ENCODE results near the gene CCDC117.

The CCDC117 gene

DNA sequence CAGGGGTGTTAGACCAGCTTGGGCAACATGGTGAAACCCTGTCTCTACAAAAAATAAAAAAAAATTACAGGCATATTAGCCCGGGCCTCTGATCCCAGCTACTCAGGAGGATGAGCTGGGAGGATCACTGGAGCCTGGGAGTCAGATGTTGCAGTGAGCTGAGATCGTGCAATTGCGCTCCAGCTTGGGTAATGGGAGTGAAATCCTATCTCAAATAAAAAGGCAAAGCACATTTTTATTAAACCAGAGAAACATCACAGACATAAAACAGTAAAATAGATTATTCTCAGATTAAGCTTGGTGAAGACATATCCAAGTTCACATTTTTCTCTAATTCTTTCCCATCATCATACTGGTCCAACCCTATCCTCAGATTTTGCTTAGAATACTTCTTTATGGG lies 57.9 kb downstream of the CCDC117 start:
- DNase-seq (ENCODE audit: low read depth): no peak

DNA sequence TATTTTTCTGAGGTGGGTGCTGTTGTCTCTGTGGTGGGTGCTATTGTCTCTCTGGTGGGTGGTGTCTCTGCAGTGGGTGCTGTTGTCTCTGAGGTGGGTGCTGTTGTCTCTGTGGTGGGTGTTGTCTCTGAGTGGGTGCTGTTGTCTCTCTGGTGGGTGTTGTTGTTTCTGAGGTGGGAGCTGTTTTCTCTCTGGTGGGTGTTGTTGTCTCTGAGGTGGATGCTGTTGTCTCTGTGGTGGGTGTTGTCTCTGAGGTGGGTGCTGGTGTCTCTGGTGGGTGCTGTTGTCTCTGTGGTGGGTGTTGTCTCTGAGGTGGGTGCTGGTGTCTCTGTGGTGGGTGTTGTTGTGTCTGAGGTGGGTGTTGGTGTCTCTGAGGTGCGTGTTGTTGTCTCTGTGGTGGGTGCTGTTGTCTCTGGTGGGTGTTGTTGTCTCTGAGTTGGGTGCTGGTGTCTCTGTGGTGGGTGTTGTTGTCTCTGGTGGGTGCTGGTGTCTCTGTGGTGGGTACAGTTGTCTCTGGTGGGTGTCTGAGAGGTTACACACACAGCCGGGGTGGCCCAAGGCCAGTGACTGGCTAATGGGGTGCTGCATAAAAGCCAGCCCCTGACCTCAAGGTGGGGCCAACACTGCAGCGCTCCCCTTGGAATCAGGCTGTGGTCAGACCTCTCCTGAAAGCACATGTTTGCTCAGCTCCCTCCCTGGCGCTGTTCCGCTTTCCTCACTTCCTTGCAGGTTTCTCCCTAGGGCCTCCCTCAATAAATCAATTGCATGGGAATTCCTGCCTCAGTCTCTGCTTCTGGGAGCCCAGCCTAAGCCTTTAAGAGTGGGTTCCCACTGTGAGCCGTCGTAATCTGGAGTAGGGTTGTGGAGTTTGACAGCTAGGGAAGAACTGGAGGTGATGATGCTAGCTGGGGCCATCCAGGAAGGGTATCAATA lies 58.9 kb downstream of the CCDC117 start:
- DNase-seq (ENCODE audit: low read depth): no peak

DNA sequence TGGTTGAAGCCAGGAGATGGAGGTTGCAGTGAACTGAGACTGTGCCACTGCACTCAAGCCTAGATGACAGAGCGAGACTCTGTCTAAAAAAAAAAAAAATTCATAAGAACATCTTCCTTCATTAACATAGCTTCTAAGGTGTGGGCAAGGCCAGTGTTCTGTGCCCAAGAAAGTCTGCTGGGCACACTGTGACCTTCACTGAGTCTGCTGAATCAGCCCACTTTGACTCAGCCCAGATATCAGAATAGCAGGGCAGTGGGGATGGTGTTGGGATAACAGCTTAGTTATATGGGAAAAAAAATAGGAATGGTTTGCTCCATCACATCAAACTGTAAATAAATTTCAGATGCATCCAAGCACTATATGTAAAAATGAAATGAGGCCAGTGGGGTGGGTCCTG lies 60.2 kb downstream of the CCDC117 start:
- DNase-seq (ENCODE audit: low read depth): no peak

DNA sequence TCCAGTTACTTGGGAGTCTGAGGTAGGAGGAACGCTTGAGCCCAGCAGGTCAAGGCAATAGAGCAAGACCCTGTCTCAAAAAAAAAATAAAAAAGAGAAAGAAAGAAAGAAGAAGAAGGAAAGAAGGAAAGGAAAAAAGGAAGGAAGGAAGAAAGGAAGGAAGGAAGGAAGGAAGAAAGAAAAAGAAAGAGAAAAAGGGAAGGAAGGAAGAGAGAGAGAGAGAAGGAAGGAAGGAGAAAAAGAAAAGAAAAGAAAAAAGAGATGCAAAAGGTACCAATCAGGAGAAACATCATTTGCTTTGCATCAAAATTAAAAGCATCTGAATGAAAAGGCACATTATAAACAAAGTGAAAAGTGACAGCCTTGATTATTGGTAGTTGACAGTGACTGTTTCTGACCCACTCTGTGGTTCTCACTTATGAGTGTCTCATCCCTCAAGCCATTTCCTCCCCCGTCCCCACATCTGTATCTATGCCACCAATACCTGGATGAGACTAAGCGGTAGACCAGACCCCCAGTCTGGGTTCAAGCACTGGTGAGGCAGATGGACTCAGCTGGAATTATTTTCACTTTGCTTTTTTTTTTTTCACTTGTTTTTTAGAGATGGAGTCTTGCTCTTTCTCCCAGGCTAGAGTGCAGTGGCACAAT lies 60.9 kb downstream of the CCDC117 start:
- no peak for DNase-seq (ENCODE audit: low read depth)

DNA sequence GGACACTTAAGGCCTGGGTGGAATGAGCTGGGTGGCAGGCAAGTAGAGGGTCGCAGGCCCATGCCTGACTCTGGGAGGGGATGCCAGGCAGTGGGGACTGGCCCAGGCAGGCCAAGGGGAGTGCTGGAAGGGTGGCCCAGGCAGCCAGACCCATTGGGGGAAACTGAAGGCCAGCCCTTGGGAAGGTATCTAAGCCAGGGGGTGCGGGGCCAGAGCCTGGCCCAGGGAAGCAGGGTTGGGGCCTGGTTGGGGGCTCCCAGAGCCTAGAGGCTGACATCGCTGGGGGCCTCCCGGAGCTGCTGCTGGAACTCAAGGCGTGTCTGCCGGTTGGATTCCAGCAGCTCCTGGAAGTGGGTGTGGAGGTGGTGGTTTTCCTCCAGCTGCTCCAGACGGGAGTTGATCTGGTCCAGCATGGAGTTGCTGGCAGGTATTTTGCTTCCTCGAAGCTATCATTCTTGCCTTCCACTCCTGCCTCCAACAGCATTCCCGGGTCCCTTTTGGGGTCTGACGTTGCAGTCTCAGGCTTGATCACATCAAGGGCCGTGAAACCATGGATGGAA lies 63.2 kb downstream of the CCDC117 start:
- no peak for DNase-seq (ENCODE audit: low read depth)

DNA sequence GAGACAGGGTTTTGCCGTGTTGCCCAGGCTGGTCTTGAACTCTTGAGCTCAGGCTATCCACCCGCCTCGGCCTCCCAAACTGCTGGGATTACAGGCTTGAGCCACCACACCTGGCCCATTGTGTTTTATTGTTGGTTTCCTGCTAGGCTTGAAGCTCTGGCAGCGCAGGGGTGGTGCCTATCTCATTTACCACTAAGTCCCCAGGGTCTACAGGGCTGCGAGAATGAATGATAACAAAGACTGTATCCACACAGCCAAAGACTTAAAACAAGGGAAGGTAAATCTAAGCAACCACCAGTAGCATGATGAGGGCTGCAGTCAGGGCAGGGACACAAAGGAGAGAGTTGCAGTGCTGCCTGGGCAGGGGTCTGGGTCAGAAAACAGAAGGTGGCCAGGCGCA lies 65.1 kb downstream of the CCDC117 start:
- DNase-seq (ENCODE audit: low read depth): no peak
